HG03159 (cell line): ENCODE measurements around the gene ERMAP.
"Not testable (repeated sequence)": the region's sequence is repeated elsewhere in the genome, so short reads cannot be mapped to it uniquely, and the experiment has no call there.

Experiments
- ATAC-seq: cut with Tn5 transposase; IDR thresholded peaks from one replicate; pipeline ENCODE4 v1.9.1; 2021; ENCODE audit warnings: mild to moderate bottlenecking, moderate library complexity; ENCODE audit not compliant: unreplicated experiment

Gene ERMAP

DNA sequence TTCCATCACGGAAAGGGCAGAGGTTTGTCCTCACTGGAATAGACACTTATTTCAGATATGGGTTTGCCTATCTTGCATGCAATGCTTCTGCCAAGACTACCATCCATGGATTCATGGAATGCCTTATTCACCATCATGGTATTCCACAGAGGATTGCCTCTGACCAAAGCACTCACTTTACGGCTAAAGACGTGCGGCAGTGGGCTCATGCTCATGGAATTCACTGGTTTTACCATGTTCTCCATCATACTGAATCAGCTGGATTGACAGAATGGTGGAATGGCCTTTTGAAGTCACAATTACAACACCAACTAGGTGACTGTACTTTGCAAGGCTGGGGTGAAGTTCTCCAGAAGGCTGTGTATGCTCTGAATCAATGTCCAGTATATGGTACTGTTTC, 51.5 kb downstream of the ERMAP start:
- ATAC-seq, result not testable (repeated sequence)

DNA sequence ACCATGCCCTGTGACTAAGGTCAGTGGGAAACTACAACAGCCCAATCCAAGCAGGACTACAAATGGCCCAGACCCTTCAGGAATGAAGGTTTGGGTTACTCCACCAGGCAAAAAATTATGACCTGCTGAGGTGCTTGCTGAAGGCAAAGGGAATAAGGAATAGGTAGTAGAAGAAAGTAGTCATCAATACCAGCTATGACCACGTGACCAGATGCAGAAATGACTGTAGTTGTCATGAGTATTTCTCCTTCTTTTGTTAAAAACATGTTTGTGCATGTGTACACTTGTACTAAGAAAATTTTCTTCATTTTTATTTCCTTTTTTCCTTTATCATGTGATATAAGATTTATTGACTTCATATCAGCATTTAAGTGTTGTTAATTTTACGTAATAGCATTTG, 52.3 kb downstream of the ERMAP start:
- not testable (repeated sequence) for ATAC-seq

DNA sequence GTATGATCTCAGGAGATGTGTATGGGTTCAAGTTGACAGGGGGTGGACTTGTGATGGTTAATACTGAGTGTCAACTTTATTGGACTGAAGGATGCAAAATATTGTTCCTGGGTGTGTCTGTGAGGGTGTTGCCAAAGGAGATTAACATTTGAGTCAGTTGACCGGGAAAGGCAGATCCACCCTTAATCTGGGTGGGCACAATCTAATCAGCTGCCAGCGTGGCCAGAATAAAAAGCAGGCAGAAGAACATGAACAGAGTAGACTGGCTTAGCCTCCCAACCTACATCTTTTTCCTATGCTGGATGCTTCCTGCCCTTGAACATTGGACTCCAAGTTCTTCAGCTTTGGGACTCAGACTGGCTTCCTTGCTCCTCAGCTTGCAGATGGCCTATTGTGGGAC, 52.8 kb downstream of the ERMAP start:
- not testable (repeated sequence) for ATAC-seq

DNA sequence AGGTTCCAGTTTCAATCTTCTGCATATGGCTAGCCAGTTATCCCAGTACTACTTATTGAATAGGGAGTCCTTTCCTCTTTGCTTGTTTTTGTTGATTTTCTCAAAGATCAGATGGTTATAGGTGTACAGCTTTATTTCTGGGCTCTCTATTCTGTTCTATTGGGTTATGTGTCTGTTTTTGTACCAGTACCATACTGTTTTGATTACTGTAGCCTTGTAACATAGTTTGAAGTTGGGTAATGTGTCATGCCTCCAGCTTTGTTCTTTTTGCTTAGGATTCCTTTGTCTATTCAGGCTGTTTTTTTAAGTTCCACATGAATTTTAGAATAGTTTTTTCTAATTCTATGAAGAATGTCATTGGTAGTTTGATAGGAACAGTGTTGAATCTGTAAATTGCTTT, 56.2 kb downstream of the ERMAP start:
- ATAC-seq, result not testable (repeated sequence)

DNA sequence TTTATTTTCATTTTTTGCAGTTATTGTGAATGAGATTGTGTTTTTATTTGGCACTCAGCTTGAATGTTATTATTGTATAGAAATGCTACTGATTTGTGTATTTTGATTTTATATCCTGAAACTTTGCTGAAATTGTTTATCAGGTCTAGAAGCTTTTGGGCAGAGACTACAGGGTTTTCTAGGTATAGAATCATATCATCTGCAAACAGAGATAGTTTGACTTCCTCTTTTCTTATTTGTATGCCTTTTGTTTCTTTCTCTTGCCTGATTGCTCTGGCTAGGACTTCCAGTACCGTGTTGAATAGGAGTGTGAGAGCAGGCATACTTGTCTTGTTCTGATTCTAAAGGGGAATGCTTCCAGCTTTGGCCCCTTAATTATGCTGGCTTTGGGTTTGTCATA, 56.7 kb downstream of the ERMAP start:
- ATAC-seq, result no peak

DNA sequence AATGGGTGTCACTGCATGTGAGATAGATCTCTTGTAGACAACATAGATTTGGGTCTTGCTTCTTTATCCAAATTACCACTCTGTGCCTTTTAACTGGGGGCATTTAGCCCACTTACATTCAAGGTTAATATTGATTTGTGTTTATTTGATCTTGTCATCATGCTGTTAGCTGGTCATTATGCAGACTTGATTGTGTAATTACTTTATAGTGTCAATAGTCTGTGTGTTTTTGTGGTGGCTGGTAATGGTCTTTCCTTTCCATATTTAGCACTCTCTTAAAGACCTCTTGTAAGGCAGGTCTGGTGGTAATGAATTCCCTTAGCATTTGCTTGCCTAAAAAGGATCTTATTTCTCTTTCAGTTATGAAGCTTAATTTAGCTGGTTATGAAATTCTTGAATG, 59.1 kb downstream of the ERMAP start:
- ATAC-seq, result no peak

DNA sequence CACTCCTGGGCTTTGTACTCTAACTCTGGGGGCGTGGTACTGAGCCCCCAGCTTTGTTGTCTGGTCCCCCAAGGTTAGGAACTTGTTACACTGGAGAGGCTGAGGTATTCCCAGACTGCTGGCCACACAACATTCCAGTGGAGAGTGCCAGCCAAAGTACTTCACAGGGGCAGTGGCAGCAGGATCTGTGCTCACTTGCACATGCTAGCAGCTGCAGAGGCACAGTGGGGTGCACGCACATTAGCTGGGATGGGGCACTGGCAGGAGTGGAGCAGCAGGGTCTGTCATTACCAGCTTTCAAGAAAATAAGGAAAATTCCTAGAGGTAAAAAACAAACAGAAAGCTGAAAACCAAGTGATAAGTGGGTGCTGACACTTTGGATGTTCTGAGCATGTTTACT, 60.5 kb downstream of the ERMAP start:
- ATAC-seq, result no peak

DNA sequence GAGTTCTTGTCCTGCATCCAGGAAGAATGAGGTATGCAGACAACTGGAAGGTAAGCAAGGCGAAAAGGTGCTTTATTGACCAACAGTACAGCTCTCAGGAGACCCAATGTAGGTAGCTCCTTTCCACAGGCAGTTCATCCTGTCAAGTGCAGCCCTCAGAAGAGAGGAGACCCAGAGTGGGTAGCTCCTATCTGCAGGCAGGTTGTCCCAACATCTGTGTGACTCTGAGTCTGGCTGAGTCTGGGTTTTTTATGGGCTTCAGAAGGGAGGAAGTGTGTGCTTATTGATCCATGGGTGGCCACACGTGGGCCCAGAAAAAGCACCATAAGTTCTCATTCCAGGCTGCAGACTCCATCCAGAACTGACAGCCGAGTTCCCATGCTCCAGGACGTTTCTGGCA, 63.5 kb downstream of the ERMAP start:
- no peak for ATAC-seq

DNA sequence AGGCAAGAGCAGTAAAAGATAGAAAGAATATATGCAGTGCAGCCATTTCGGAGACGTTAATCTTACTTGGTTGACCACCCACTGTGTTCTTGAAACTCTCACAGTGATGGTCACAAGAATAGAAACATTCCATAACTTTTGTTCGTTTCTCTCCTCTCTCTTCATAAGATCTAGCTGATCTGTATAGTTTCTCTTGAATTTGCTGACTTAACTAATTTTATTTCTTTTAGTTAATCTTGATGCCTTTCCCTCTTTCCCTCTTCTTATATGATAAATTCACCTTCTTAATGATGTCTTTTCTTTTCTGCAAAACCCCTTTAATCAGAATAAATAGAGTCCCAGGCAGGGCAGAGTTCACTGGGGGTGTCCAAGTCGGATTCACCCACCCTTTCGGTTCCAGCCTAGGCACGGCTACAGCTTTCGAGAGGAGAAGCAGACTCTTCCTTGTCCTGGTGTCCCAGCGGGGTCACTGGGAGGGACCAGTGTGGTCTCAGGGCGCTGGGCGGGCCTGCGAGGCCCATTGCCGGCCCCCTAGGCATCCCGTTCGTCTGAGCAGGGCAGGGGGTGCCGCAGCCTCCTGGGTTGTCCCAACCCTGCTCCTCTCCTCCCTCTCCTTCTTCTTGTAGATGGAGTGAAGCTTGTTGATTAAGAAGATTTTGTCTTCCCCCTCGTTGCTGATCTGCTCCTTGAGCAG, 69.3 kb downstream of the ERMAP start:
- no peak for ATAC-seq

DNA sequence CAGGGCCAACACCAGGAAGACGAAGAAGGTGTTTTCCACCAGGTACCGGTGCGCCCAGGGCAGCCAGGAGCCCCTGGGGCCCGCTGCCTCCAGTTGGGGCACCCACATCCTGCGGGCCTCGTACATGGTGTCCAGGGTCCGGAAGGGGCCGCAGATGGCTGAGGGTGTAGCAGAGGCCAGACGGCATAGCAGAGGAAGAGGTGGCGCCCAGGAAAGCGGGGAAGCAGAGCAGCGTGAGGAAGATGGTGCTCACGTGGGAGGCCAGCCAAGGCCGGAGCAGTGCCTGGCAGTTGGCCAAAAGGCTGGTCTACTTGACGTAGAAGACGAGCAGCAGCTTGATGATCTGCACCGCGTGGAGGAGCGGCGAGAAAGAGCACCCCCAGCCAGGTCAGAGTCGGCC, 69.9 kb downstream of the ERMAP start:
- ATAC-seq, result no peak

DNA sequence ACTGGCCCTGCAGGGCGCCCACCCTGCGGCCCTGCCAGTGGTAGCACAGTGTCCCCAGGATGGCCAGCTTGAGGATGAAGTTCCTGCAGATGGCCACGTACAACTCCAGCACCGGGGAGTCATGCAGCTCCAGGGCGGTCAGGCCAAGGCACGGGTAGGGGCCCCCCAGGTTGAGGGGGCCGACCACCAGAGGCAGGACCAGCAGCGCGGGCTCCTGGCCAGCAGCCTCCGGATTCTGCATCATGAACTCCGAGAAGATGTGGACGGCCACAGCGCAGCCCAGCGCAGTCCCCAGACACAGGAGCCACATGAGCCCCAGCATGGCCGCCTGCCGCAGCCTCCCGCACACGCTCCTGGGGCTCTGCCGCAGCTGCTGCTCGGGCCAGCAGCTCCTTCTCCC, 70.4 kb downstream of the ERMAP start:
- ATAC-seq, result no peak

DNA sequence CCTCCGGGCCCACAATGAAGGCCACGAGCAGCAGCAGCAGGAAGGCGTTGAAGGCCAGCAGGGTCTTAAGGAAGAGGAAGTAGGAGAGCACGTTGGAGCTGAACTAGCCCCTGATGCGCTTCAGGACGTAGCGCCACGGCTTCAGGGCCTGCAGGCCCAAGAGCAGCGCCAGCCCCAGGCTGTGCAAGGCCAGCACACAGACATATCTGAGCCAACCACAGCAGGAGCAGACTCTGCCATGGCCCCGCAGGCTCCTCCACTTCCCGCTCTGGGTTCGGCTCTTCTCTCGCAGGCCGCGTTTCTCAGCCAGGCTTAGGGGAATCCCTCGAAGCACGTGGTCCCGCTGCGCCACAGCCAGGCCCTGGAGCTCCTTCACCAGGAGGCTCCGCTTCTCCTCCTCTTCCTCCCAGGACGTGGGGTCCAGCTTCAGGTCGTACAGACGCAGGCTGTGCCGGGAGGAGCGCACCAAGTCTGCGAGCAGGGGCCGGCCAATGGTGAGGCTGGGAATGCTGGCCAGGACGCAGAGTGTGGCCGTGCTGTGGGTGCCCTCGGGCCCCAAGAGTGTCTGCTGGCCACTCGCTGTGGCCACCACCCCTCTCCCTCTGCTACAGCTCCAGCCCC, 71.2 kb downstream of the ERMAP start:
- ATAC-seq, result no peak

DNA sequence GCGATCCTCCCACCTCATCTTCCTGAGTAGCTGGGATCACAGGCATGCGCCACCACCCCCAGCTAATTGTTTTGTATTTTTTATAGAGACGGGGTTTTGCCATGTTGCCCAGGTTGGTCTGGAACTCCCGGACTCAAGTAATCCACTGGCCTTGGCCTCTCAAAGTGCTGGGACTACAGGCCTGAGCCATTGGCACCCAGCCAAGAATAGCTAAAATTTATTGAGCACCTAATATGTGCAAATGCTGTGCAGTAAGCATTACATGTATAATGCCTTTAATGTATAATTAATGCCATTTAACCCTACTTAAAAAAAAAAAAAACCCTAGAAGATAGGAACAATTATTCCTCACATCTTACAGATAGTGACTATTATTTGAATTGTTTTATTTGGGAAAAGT, 72.3 kb downstream of the ERMAP start:
- ATAC-seq, result no peak

DNA sequence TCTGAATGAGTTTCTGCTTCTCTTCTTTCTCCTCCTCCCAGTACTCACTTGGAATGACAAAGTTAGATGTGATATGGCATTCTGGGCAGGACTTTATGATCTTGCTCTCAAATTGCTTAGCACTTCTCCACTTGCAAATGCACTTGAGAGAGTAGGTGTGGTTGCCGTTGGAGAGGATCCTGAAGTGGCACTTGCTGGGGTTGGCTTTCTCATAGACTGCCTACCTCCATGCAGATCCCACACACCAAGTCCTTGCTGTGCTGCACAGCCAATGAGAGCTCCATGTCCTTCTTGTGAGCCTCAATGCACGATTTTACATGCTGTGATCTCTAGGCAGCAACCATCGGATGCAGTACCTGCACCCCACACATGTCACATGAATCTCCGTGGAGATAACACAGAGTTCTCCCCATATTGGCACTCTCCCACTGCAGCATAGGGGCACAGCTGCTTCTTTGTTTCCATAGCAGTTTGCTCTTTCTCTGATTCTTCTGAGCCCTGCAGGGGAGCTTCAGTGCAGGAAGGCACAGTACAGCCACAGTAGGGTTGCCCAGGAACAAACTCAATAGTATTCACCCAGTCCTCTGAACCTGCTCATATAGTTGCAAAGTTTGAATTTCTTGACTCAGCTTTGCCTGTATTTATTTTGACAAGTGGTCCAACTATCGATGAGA, 74.7 kb downstream of the ERMAP start:
- ATAC-seq, result no peak
